Embryonic facial prominence (tissue), 1 donor: ENCODE data around the gene ARHGEF26.

Experiments
- DNase-seq: peaks from one replicate; pipeline ENCODE4 v3.0.0-alpha.2; 2016; ENCODE audit errors: extremely low spot score

The ARHGEF26 gene

GRCh38 chr3:154119951-154120350, 1.2 kb upstream of the ARHGEF26 start:
- no peak for DNase-seq

- DNase-seq = peak; percentile 26
These were observed 736 bp downstream of the ARHGEF26 start for GRCh38 chr3:154121701-154122551.

GRCh38 chr3:154122552-154122911, 1.3 kb downstream of the ARHGEF26 start:
- DNase-seq = no peak

GRCh38 chr3:154122912-154123559, 1.8 kb downstream of the ARHGEF26 start:
- DNase-seq = peak; percentile 13

GRCh38 chr3:154123906-154124305, 2.7 kb downstream of the ARHGEF26 start:
- no peak for DNase-seq

- no peak for DNase-seq
These were observed 4.3 kb downstream of the ARHGEF26 start for GRCh38 chr3:154125378-154126030.

- DNase-seq = no peak
These were observed 5.5 kb downstream of the ARHGEF26 start for GRCh38 chr3:154126651-154127050.

GRCh38 chr3:154129625-154130024, 8.4 kb downstream of the ARHGEF26 start:
- DNase-seq = no peak

- DNase-seq = no peak
These were observed 9.3 kb downstream of the ARHGEF26 start for GRCh38 chr3:154130540-154130939.

GRCh38 chr3:154131830-154132229, 10.6 kb downstream of the ARHGEF26 start:
- no peak for DNase-seq

- DNase-seq = no peak
These were observed 11.7 kb downstream of the ARHGEF26 start for GRCh38 chr3:154132777-154133375.

- no peak for DNase-seq
These were observed 14.5 kb downstream of the ARHGEF26 start for GRCh38 chr3:154135511-154136173.

- DNase-seq = no peak
These were observed 15.8 kb downstream of the ARHGEF26 start for GRCh38 chr3:154137036-154137435.

- no peak for DNase-seq
These were observed 18.8 kb downstream of the ARHGEF26 start for GRCh38 chr3:154139996-154140436.

- DNase-seq = no peak
These were observed 21.4 kb downstream of the ARHGEF26 start for GRCh38 chr3:154142608-154143007.

- no peak for DNase-seq
These were observed 22.7 kb downstream of the ARHGEF26 start for GRCh38 chr3:154143873-154144272.

GRCh38 chr3:154144825-154145465, 23.8 kb downstream of the ARHGEF26 start:
- DNase-seq = no peak

- DNase-seq = no peak
These were observed 27.4 kb downstream of the ARHGEF26 start for GRCh38 chr3:154148541-154148940.

GRCh38 chr3:154149286-154149685, 28.1 kb downstream of the ARHGEF26 start:
- no peak for DNase-seq

GRCh38 chr3:154151969-154152368, 30.8 kb downstream of the ARHGEF26 start:
- no peak for DNase-seq

- DNase-seq = no peak
These were observed 31.6 kb downstream of the ARHGEF26 start for GRCh38 chr3:154152741-154153140.
